ENCODE data around the gene TAS1R1. TPM values are rescaled to one million over a fixed set of nuclear protein-coding genes. Genes with fewer than 3 reads are reported as not detected.

TAS1R1 gene
- total and polyA plus RNA-seq, 9 of the 15 experiments (the other 6 are each of a cell fraction or from before 2014, with no cell fraction given), result 0.06 TPM; not detected in 8

DNA sequence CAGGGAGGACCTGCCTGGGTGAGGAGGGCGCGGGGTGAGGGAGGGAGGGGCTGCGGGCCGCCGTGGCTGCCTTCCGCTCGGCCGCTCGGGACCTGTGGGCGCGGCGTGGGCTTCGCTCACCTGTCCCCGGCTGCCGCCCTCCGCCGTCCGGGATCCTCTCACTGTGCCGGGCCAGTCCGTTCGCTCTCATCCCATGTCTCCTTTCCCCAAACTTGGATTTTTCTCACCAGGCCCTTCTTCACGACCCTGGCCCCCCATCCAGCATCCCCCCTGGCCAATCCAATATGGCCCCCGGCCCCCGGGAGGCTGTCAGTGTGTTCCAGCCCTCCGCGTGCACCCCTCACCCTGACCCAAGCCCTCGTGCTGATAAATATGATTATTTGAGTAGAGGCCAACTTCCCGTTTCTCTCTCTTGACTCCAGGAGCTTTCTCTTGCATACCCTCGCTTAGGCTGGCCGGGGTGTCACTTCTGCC lies 25.0 kb downstream of the TAS1R1 start:
- ChIA-PET POLR2A (interaction anchor here (0.6 to 13.4 kb wide), 13 partner anchors 9 to 1969 kb away, joined by 3 to 221 read pairs (median 4); partner anchors contain the start of genes KLHL21 and NOL9), CTCF (ENCODE audit: low intra/inter-chr PET ratio) (interaction anchor here (1.3 kb wide), 1 partner anchor 26 kb away, joined by 4 read pairs; the partner anchor contains the start of gene NOL9)
- peak overlapping the region; percentile 96 for H3K4me2 ChIP-seq (ENCODE audit: insufficient read depth, low read length)
- ATAC-seq (peak; percentile 49), FAIRE-seq (no peak), DNase-seq (ENCODE audit: extremely low read depth in 1 of 4, low spot score in 3 of 4) (peak in 1 of 4 experiments; percentile 55)
- H3K9me1 ChIP-seq (ENCODE audit: control insufficient read depth, insufficient read depth, low read length), result peaks cover 10% of the 10 kb centered on the region
- peaks cover 41% of the 10 kb centered on the region for H3K79me2 ChIP-seq (ENCODE audit: control insufficient read depth, insufficient read depth, low read length)
- H3K27me3 ChIP-seq (ENCODE audit: control insufficient read depth in 2 of 2, insufficient read depth in 2 of 2, low read length in 2 of 2), result no peaks in the 10 kb centered on the region
- TSS peak; percentile 66 for BruUV-seq (replicated peaks)
- peak overlapping the region; percentile 74 for H3K4me3 ChIP-seq
- H3K9ac ChIP-seq (ENCODE audit: insufficient read depth in 1 of 2, low read depth in 2 of 2, low read length in 2 of 2), result peak overlapping the region; percentile 74 to 96
- peak overlapping the region; percentile 88 for H2AFZ ChIP-seq (ENCODE audit: low read depth, low read length)
- intact Hi-C loops (cut with micrococcal nuclease) (loop anchor here (2.0 kb wide), 1 partner anchor 21 kb away; no protein-coding TSS in a partner anchor), in situ Hi-C loops (cut with MboI) (no loop called here)
- peaks cover 18% of the 10 kb centered on the region; the same call in 1 of the 3 replicates for H3K36me3 ChIP-seq (ENCODE audit: control insufficient read depth, insufficient read depth, low read length)
- peaks cover 41 to 58% of the 10 kb centered on the region in 2 experiments for H3K4me1 ChIP-seq (replicated peaks in 1 of 2; ENCODE audit: control insufficient read depth in 2 of 2, insufficient read depth in 2 of 2, low read length in 2 of 2)
- H3K9me3 ChIP-seq (replicated peaks; ENCODE audit: control insufficient read depth, insufficient read depth, low read depth, low read length), result no peaks in the 10 kb centered on the region
- under 1% methylated on average over 14 of the region's 30 CpGs for WGBS (ENCODE audit: insufficient coverage, low coverage, missing lambda C conversion rate)
- peak overlapping the region; percentile 73 for H3K27ac ChIP-seq (ENCODE audit: extremely low read depth, low read depth, low read length)
- peaks cover 23% of the 10 kb centered on the region for H4K20me1 ChIP-seq (replicated peaks; ENCODE audit: control insufficient read depth, insufficient read depth, low read length)
- 0 out of 2 replicates have a peak, but pooled peaks have one; percentile 56 for TF ChIP-seq ZNF12 (CRISPR knock-in tag; IDR thresholded peaks at IDR 0.05)
- TF ChIP-seq, protein P1, sequence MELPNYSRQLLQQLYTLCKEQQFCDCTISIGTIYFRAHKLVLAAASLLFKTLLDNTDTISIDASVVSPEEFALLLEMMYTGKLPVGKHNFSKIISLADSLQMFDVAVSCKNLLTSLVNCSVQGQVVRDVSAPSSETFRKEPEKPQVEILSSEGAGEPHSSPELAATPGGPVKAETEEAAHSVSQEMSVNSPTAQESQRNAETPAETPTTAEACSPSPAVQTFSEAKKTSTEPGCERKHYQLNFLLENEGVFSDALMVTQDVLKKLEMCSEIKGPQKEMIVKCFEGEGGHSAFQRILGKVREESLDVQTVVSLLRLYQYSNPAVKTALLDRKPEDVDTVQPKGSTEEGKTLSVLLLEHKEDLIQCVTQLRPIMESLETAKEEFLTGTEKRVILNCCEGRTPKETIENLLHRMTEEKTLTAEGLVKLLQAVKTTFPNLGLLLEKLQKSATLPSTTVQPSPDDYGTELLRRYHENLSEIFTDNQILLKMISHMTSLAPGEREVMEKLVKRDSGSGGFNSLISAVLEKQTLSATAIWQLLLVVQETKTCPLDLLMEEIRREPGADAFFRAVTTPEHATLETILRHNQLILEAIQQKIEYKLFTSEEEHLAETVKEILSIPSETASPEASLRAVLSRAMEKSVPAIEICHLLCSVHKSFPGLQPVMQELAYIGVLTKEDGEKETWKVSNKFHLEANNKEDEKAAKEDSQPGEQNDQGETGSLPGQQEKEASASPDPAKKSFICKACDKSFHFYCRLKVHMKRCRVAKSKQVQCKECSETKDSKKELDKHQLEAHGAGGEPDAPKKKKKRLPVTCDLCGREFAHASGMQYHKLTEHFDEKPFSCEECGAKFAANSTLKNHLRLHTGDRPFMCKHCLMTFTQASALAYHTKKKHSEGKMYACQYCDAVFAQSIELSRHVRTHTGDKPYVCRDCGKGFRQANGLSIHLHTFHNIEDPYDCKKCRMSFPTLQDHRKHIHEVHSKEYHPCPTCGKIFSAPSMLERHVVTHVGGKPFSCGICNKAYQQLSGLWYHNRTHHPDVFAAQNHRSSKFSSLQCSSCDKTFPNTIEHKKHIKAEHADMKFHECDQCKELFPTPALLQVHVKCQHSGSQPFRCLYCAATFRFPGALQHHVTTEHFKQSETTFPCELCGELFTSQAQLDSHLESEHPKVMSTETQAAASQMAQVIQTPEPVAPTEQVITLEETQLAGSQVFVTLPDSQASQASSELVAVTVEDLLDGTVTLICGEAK (IDR thresholded peaks at IDR 0.05), result 0 out of 2 replicates have a peak, but pooled peaks have one; percentile 9
- TF ChIP-seq, protein P1 (CRISPR knock-in tag; IDR thresholded peaks at IDR 0.05), result no peak
- TF ChIP-seq, protein P2, sequence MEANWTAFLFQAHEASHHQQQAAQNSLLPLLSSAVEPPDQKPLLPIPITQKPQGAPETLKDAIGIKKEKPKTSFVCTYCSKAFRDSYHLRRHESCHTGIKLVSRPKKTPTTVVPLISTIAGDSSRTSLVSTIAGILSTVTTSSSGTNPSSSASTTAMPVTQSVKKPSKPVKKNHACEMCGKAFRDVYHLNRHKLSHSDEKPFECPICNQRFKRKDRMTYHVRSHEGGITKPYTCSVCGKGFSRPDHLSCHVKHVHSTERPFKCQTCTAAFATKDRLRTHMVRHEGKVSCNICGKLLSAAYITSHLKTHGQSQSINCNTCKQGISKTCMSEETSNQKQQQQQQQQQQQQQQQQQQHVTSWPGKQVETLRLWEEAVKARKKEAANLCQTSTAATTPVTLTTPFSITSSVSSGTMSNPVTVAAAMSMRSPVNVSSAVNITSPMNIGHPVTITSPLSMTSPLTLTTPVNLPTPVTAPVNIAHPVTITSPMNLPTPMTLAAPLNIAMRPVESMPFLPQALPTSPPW (CRISPR knock-in tag; IDR thresholded peaks at IDR 0.05), result peak; percentile 8; the same call in 1 of the 2 replicates
- TF ChIP-seq POLR3A (IDR thresholded peaks at IDR 0.05; ENCODE audit: borderline replicate concordance, extremely low read depth, insufficient read depth, insufficient read length), result no peak
- TF ChIP-seq CSDE1 (IDR thresholded peaks at IDR 0.05), result no peak
- TF ChIP-seq NFRKB (IDR thresholded peaks at IDR 0.05; ENCODE audit: low read depth), result 0 out of 2 replicates have a peak, but pooled peaks have one; percentile 39
- TF ChIP-seq ATF1 (CRISPR knock-in tag; IDR thresholded peaks at IDR 0.05), result no peak
- peak; percentile 80 for TF ChIP-seq ATF1 (tag; IDR thresholded peaks at IDR 0.05)
- peak; percentile 65; the same call in 1 of the 2 replicates for TF ChIP-seq ZNF740 (CRISPR knock-in tag; IDR thresholded peaks at IDR 0.05)
- TF ChIP-seq ZNF740 (tag; IDR thresholded peaks at IDR 0.05), result no peak
